Gastrocnemius medialis (tissue), 4 donors: Measurements from ENCODE around the gene NAXD.

Source experiments
- CTCF ChIP-seq, 5 experiments: fragments of 450-650 bp in 3 of 5; fragments of 200-600 bp in 2 of 5; sonication (generic) in 2 of 5; IDR thresholded peaks in 4 of 5; conservative IDR thresholded peaks in 1 of 5; 1 replicate in 4 of 5; 2 replicates in 1 of 5; pipeline ENCODE4 v1.5.1; 2016 to 2019; ENCODE audit warnings: antibody characterized with exemption in 5 of 5, mild to moderate bottlenecking in 3 of 5, moderate library complexity in 3 of 5
- POLR2A ChIP-seq, 2 donors: fragments of 450-650 bp; IDR thresholded peaks; one replicate each; pipeline ENCODE4 v1.6.1; 2017; ENCODE audit warnings: antibody characterized with exemption in 2 of 2, mild to moderate bottlenecking in 2 of 2, moderate library complexity in 2 of 2

- TF ChIP-seq CTCF (IDR thresholded peaks at IDR 0.05 in 4 of 5, conservative IDR thresholded peaks at IDR 0.05 in 1 of 5) (no peak), POLR2A (IDR thresholded peaks at IDR 0.05) (no peak)
Measured at GRCh38 chr13:110635405-110636002, 20.2 kb downstream of the NAXD start.
